Body of pancreas (tissue), 4 donors: ENCODE results near the gene WWTR1.

Source experiments
- CTCF ChIP-seq, 7 experiments: fragments of 450-650 bp in 4 of 7; fragments of 200-600 bp in 3 of 7; sonication (generic) in 3 of 7; IDR thresholded peaks; one replicate each; pipeline ENCODE4 v1.5.1; 2016 to 2019; ENCODE audit warnings: antibody characterized with exemption in 7 of 7
- POLR2A ChIP-seq, 3 donors: fragments of 450-650 bp; IDR thresholded peaks; one replicate each; pipeline ENCODE4 v1.6.1; 2016; ENCODE audit warnings: antibody characterized with exemption in 3 of 3, mild to moderate bottlenecking in 2 of 3

DNA sequence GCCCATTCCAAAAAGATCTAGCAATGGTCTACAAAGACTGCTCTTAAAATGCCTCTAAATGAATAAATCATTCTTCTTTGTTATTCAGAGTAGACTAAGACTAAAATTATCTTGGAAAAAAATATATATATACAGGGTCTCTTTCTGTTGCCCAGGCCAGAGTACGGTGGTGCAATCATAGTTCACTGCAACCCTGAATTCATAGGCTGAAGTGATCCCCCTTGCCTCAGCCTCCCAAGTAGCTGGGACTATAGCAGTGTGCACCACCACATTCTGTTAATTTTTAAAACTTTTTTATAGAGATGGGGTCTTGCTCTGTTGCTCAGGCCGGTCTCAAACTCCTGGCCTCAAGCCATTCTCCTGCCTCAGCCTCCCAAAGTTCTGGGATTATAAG lies 18.7 kb downstream of the WWTR1 start:
- TF ChIP-seq CTCF (IDR thresholded peaks at IDR 0.05) (no peak), POLR2A (IDR thresholded peaks at IDR 0.05) (no peak)
